HG03135 (cell line): ENCODE results near the gene HOXD9.

ENCODE experiments used
- ATAC-seq: cut with Tn5 transposase; IDR thresholded peaks from one replicate; pipeline ENCODE4 v1.9.1; 2021; ENCODE audit warnings: mild to moderate bottlenecking, moderate library complexity; ENCODE audit not compliant: unreplicated experiment

The HOXD9 gene

DNA sequence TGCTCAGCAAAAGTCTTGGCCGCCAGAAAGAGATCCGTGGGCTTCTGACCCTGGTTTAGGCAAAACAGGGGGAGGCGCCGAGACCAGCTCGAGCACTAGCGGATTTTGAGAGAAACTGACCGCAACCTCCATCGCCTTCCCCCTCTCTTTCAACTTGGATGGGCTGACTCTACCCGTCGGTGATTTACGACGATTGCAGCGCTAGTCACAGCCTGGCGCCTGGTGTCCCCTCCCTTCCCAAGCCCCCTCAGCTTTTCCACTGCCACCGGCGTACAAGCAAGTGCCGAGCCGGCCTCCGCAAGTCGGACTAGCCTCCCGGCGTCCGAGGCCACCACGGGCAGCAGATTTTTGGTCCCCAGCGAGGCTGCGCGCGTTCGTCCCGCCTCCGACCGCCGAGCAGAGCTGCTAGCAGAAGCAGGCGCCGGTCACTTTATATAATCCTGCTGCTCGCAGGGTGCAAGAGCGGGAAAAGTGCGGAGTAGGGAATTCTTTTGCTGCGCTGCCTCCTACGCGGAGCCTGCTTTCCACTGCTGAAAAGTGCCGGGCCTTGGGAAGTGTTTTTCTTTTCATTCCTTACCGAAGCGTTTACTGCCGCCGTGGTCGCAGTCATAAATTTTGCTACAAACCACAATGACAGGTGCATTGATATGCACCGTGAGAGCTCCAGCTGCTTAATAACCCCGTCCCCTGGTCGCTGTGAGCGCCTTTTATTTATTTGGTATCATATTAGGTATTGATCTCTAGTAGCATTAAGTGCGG is 42.3 kb downstream of the HOXD9 start:
- no peak for ATAC-seq

DNA sequence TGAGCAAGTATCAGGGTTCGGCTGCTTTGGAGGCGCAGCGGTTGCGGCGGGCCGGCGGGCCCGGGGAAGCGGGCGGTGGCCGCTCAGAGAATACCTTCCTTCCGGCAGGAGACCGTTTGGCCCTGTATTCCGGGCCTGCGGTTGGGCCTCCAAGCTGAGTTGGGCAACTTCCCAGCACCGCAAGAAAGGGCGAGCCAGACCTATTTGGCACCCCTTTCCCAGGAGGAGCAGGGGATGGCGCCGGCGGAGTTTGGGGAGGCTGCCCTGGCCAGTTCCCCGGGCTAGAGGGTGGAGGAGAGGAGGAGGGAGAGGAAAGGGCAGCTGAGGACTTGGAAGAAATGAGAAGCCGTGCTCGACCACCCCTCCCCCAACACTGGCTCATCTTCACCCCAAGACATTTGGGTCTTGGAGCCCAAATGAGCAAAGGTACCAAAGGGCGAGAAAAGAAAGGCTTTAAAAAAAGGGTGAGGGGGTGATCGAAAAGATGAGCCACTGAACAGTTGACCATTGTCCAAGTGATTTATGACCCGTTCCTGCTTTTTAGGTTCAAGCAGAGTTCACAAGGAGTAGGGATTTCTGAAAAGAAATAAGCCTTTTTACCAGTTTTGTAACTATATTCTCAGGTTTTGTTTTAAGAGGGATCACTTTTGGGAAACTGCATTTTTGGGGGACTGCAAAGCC is 43.0 kb downstream of the HOXD9 start:
- ATAC-seq, result no peak

DNA sequence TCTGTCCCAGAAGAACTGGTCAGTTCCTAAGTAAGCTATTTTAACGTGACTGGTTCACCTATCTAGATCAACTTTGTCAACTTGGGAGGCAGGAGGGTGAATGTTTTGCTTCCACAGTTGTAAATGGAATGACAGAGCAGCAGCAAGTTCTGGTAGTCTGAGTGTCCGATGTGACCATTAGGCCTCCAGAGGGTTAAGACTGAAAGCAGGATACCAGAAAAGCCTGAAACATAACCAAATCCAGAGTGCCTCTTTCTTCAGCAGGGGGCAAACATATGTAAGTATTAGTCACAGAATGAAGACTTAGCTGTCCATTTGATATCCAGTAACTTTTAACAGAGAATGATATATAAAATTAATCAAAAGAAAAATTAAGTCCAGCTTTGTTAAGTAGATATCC is 43.8 kb downstream of the HOXD9 start:
- no peak for ATAC-seq

DNA sequence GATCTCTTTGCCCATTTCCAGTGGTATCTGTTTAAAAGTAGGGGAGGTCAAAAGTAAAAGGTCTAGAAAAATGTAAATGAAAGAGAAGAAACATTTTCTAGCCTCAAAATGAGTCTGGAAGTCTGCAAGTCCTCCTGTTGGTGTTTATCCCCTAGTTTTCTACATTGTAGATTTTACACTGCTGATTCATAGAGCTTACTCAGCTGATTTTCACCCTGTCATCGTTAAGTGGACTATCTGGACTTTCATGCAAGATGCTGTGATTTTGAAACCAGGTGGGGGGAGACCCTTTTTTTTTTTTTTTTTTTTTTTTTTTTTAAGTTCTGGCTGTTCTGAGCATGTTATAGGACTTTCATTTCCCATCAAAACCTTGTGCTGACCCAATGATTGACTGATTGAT is 44.9 kb downstream of the HOXD9 start:
- ATAC-seq, result no peak

DNA sequence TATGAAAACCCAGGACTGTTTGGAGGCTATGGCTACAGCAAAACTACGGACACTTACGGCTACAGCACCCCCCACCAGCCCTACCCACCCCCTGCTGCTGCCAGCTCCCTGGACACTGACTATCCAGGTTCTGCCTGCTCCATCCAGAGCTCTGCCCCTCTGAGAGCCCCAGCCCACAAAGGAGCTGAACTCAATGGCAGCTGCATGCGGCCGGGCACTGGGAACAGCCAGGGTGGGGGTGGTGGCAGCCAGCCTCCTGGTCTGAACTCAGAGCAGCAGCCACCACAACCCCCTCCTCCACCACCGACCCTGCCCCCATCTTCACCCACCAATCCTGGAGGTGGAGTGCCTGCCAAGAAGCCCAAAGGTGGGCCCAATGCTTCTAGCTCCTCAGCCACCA is 46.7 kb downstream of the HOXD9 start:
- ATAC-seq, result no peak

DNA sequence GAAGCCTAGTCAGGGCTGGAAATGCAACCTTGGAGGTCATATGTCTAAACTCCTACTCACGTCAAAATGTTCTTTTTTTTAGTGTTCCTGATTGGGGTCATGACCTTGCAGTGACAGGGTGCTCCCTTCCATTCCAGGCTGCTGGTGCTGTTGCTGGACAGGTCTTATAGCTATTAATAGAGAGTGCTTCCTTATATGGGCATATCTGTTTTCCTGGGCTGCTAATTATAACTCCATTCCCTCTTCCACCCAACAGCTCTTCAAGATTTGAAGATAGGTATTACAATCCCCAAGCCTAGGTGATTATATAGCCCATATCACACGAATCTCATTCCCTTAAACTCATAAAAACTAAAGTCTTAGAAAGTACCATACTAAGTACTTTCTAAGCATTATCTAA is 47.2 kb downstream of the HOXD9 start:
- ATAC-seq, result no peak

DNA sequence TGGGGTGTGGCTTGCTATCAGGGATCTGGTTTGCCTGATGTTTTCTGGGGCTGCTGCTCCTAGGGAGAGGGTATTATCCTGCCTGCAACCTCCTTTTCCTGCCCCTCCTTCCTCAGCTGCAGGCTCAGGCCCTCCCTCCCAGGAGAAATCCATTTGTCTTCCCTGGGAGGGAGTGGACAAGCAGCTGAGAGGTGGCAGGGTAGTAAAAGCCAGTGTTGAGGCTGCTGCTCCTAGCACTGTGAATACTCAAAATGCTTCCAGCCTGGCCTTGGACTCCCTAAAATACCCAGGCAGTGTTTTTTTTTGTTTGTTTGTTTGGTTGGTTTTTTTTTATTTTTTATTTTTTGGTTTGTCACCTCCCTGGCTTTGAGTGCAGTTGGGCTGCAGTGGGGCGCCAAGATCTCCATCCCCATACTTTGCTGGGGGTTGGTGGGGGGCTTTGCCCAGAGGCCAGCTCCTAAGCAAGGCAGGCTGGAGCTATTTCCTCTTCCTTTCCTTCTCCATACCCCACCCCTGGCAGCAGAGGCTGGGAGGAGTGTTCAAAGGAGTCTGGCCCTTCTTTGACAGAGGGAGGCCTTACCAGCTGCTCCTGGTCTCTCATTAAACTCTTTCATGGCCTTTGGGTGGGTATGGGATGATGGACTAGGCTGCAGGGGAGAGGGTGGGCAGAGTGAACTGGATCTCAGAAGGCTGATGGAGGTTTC is 48.2 kb downstream of the HOXD9 start:
- ATAC-seq, result no peak

DNA sequence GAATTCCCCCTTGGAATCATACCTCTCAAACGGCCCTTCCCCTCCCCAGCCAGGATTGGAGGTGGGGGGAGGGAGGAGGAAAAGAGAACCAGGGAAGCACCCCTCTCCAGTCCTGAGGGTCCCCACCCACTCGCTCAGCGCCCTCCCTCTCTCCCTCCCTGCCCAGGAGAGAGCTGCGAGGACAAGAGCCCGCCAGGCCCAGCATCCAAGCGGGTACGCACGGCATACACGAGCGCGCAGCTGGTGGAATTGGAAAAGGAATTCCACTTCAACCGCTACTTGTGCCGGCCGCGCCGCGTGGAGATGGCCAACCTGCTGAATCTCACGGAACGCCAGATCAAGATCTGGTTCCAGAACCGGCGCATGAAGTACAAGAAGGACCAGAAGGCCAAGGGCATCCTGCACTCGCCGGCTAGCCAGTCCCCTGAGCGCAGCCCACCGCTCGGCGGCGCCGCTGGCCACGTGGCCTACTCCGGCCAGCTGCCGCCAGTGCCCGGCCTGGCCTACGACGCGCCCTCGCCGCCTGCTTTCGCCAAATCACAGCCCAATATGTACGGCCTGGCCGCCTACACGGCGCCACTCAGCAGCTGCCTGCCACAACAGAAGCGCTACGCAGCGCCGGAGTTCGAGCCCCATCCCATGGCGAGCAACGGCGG is 49.0 kb downstream of the HOXD9 start:
- no peak for ATAC-seq

DNA sequence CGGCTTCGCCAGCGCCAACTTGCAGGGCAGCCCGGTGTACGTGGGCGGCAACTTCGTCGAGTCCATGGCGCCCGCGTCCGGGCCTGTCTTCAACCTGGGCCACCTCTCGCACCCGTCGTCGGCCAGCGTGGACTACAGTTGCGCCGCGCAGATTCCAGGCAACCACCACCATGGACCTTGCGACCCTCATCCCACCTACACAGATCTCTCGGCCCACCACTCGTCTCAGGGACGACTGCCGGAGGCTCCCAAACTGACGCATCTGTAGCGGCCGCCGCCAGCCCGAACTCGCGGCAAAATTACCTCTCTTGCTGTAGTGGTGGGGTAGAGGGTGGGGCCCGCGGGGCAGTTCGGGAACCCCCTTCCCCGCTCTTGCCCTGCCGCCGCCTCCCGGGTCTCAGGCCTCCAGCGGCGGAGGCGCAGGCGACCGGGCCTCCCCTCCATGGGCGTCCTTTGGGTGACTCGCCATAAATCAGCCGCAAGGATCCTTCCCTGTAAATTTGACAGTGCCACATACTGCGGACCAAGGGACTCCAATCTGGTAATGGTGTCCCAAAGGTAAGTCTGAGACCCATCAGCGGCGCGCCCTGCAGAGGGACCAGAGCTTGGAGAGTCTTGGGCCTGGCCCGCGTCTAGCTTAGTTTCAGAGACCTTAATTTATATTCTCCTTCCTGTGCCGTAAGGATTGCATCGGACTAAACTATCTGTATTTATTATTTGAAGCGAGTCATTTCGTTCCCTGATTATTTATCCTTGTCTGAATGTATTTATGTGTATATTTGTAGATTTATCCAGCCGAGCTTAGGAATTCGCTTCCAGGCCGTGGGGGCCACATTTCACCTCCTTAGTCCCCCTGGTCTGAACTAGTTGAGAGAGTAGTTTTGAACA is 49.7 kb downstream of the HOXD9 start:
- ATAC-seq, result no peak

DNA sequence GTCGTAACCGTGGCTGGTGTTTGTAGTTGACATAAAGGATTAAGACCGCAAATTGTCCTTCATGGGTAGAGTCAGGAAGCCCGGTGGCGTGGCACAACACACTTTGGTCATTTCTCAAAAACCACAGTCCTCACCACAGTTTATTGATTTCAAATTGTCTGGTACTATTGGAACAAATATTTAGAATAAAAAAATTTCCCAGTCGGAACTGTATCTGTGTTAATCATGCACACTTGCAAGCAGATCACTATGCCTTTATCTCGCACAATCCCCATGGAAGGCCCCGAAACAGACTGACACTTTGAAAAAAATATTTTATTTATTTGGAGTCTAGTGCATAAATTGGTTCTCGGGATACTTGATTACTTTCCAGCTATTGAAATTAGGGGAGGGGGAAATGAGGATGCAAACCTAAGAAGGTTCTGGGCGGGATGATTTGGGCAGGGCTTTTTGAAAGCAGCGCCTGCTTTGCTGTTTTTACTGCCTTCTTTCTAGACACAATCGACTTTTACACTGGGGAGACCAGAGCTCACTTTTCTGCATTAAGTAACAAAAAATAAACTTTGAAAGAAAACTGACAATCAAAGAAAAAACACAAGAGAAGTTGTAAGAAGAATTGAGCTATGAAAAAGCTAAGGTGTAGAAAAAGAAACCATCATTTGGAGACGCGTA is 50.5 kb downstream of the HOXD9 start:
- ATAC-seq, result no peak

DNA sequence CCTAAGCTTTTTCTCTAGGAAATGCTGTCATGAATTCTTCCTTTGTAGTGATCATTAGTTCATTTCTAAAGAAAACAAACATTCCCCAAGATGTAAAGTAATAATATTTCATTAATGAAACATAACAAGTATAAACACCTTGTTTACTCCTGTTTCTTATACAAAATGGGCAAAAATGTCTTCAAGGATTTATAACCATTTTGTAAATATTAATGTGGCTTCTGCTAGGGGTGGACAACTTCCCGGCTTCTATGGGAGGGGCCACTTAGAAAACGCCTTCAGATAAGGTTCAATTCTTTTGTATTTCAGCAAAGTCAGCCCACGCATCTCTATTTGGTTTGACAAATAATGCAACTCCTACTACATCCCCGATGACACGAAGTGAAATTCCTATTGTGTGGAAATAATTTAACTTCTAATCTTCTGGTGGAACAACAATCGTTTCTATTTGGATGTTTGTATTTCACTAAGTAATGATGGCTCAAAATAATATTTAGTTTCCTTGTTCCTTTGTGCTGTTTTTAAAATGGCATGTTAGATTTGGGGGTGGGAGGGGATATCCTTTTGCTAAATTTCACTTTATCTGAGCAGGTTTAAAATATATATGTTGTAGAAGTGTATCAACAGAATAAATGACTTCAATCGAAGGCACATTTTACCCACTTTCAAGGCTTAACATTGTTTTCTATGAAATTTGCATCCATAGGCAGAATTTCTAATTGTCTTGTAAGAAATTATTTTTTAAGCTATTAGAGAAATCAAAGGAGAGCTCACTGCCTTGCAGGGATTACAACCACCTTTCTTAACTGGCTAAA is 51.3 kb downstream of the HOXD9 start:
- no peak for ATAC-seq

DNA sequence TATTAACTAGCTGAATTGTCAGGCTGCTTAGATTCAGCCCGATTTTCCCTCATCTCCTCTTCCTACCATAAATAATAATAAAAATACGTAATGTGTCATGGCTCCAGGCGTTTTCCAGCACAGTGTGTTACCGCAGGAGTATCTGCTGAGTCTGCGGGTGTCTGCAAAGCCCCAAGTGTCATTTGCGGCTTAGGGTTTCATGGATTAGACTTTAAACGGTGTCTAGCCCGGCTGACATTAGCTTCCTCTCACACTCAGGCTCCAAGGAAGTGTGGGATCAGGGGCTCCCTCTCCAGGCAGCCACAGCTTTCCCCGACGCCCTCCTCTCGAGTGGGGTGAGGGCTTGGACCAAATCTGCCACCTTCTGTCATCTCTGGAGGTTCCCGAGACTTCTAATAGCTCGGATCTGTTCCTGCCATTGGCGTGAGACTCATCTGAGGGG is 51.9 kb downstream of the HOXD9 start:
- ATAC-seq, result no peak
